Pancreas (tissue), 10 donors: ENCODE measurements around the gene ECHS1. TPM values are rescaled to one million over a fixed set of nuclear protein-coding genes. Genes with fewer than 3 reads are reported as not detected.

Experiments used
- ATAC-seq, 4 donors: fragments of 200-7000 bp; cut with Tn5 transposase; one replicate each; pipeline versions ENCODE4 v1.8.0 to v1.9.1; 2020; ENCODE audit warnings: mild to moderate bottlenecking in 4 of 4, moderate library complexity in 4 of 4
- DNase-seq, 6 donors: peaks; one replicate each; pipeline ENCODE4 v3.0.0-alpha.2; 2020
- FAIRE-seq: peaks from 2 replicates; lab custom pipeline; 2012; peaks lifted over from hg19 to GRCh38; lab: Jason Lieb, UNC
- H3K27ac ChIP-seq, 4 donors: fragments of 200-600 bp; sonication (generic); 1 replicate in 3 of 4; 2 replicates in 1 of 4; pipeline versions ENCODE4 v1.5.0 to v1.8.0; 2020
- H3K27me3 ChIP-seq, 4 donors: fragments of 200-600 bp; one replicate each; pipeline ENCODE4 v1.8.0; 2021
- H3K36me3 ChIP-seq, 3 donors: fragments of 200-600 bp; sonication (generic) in 1 of 3; one replicate each; pipeline versions ENCODE4 v1.5.0 to v1.8.0; 2020 to 2021
- H3K4me1 ChIP-seq, 3 donors: fragments of 200-600 bp; one replicate each; pipeline ENCODE4 v1.8.0; 2021
- H3K4me3 ChIP-seq, 4 donors: fragments of 200-600 bp; sonication (generic) in 2 of 4; one replicate each; pipeline versions ENCODE4 v1.5.0 to v1.8.0; 2020 to 2021
- H3K9me3 ChIP-seq, 4 donors: fragments of 200-600 bp; one replicate each; pipeline ENCODE4 v1.8.0; 2021
- CTCF ChIP-seq, 4 donors: fragments of 200-600 bp; sonication (generic) in 3 of 4; IDR thresholded peaks; one replicate each; pipeline versions ENCODE4 v1.5.0 to v1.8.0; 2021; ENCODE audit warnings: antibody characterized with exemption in 4 of 4
- WGBS, 2 donors: extraction: QIAGEN DNeasy Blood & Tissue Kit; methylation state at CpG; one replicate each; pipeline ENCODE4 v1.1.7; 2013; 5-methylcytosine and 5-hydroxymethylcytosine counted together
- intact Hi-C, 3 donors: fragments of 100-400 bp; cut with DNase I; formaldehyde crosslinking; loops; one replicate each; pipeline versions ENCODE4 v1.11.1 to v1.14.2; 2022
- polyA plus RNA-seq, 2 donors: library from polyadenylated mRNA; stranded (reverse); fragments of 200-250 nt; gene quantifications; one replicate each; pipeline ENCODE4 v1.2.3, GENCODE V29; 2013
- total RNA-seq, 6 donors: library from RNA; stranded (reverse); fragmentation: NEBNext Ultra II Directional in 4 of 6; extraction: Animal tissue kit (Norgen Biotek cat#: 25700) in 4 of 6; gene quantifications; one replicate each; pipeline versions ENCODE4 v1.2.1 to v1.2.4, GENCODE V29; 2021 to 2023
- donor health status: healthy with polysubstance abuse.
- donor health status: DM: no; HTN: no; CAD: no; lungs with moderate emphysema.
- donor health status: DM: no; HTN: no; CAD: no.
- donor health status: control.
- donor health status: control.
- donor health status: Bipolar disorder and iron deficiency.
- donor health status: DM: yes; HTN: yes; CAD: no.
- donor health status: DM: no; HTN: no; CAD: no.
- donor health status: DM: no; HTN: no; CAD: no.
- donor health status: DM: yes; HTN: yes; CAD: no.

ECHS1 gene
- total and polyA plus RNA-seq, 8 donors: 32.4 to 69.2 (median 37.8) TPM

GRCh38 chr10:133332936-133333699, 40.0 kb downstream of the ECHS1 start:
- H3K27me3 ChIP-seq: peaks cover 0 to 24% (median 9%) of the 10 kb centered on the region in 4 donors
- TF ChIP-seq CTCF (IDR thresholded peaks at IDR 0.05): no peak
- FAIRE-seq (no peak), DNase-seq (peak in 1 of 6 donors; percentile 7), ATAC-seq (no peak)
- intact Hi-C loops: no loop called here
- no peak overlapping the region for H3K4me3 ChIP-seq
- H3K9me3 ChIP-seq: no peaks in the 10 kb centered on the region
- peaks cover 0 to 15% (median 6%) of the 10 kb centered on the region in 3 donors for H3K4me1 ChIP-seq
- no peak overlapping the region for H3K27ac ChIP-seq
- 68 to 73% methylated on average over 30 of the region's 30 CpGs for WGBS, 2 donors
- no peaks in the 10 kb centered on the region for H3K36me3 ChIP-seq

- DNase-seq (peak; percentile 77 to 97 (median 91)), ATAC-seq (peak; percentile 80 to 93 (median 89)), FAIRE-seq (no peak)
- intact Hi-C loops: no loop called here
- peak; percentile 94 to 98 (median 96) for TF ChIP-seq CTCF (IDR thresholded peaks at IDR 0.05)
- WGBS, 2 donors: 7% methylated on average over 37 of the region's 37 CpGs
- H3K9me3 ChIP-seq: no peaks in the 10 kb centered on the region
- peaks cover 0 to 25% (median 15%) of the 10 kb centered on the region in 4 donors for H3K27me3 ChIP-seq
- peak overlapping the region in 2 of 4 donors; percentile 17 to 33 for H3K4me3 ChIP-seq
- H3K4me1 ChIP-seq: peaks cover 0 to 8% (median 7%) of the 10 kb centered on the region in 3 donors
- no peak overlapping the region for H3K27ac ChIP-seq
- H3K36me3 ChIP-seq: no peaks in the 10 kb centered on the region
These were observed 43.5 kb downstream of the ECHS1 start for GRCh38 chr10:133329491-133330202.

GRCh38 chr10:133328358-133329343, 44.5 kb downstream of the ECHS1 start:
- no peak for TF ChIP-seq CTCF (IDR thresholded peaks at IDR 0.05)
- intact Hi-C loops: no loop called here
- H3K4me1 ChIP-seq: peaks cover 0 to 8% (median 7%) of the 10 kb centered on the region in 3 donors
- WGBS, 2 donors: 62 to 64% methylated on average over 15 of the region's 15 CpGs
- DNase-seq: peak in 3 of 6 donors; percentile 19 to 56 (median 54)
- H3K36me3 ChIP-seq: no peaks in the 10 kb centered on the region
- H3K27me3 ChIP-seq: peaks cover 0 to 24% (median 15%) of the 10 kb centered on the region in 4 donors
- H3K4me3 ChIP-seq: no peak overlapping the region
- H3K9me3 ChIP-seq: no peaks in the 10 kb centered on the region
- ATAC-seq: no peak
- no peak for FAIRE-seq
- H3K27ac ChIP-seq: no peak overlapping the region

- 33 to 39% methylated on average over 12 of the region's 12 CpGs for WGBS, 2 donors
- H3K4me1 ChIP-seq: peaks cover 0 to 8% (median 7%) of the 10 kb centered on the region in 3 donors
- H3K36me3 ChIP-seq: no peaks in the 10 kb centered on the region
- no peaks in the 10 kb centered on the region for H3K9me3 ChIP-seq
- intact Hi-C loops: no loop called here
- no peak overlapping the region for H3K27ac ChIP-seq
- FAIRE-seq (no peak), DNase-seq (peak in 3 of 6 donors; percentile 21 to 53 (median 47)), ATAC-seq (no peak)
- H3K4me3 ChIP-seq: no peak overlapping the region
- no peak for TF ChIP-seq CTCF (IDR thresholded peaks at IDR 0.05)
- H3K27me3 ChIP-seq: peaks cover 0 to 24% (median 15%) of the 10 kb centered on the region in 4 donors
These were observed 45.4 kb downstream of the ECHS1 start for GRCh38 chr10:133327651-133328357.
